ENCODE data around the gene FHIT. TPM values are rescaled to one million over a fixed set of nuclear protein-coding genes. Genes with fewer than 3 reads are reported as not detected.

The FHIT gene
- total RNA-seq, 4 donors from 2014 or later = 1.6 to 12.9 (median 7.8) TPM

DNA sequence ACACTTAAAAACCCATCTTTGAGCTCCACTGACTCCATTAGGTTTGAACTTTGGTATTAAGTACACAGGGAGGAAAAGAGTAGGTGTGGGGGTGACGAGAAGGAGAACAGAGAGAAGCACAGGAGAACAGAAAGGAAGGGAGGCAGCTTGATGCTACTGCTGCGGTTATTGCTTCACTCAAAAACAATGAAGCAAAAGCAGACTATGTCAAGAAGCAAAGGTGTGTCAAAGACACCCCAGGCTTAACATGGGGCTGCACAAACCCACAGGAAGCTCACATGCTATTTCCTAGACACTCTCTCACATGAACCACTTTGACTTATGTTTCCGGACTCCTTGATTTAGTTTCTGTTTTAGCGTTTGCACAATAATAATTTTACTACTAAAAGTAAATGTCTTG, 1240.5 kb downstream of the FHIT start:
- Histone ChIP-seq H3K4me1 (peaks cover 0 to 6% (median 0%) of the 10 kb centered on the region in 4 donors), H3K27ac (no peak overlapping the region), H3K9me3 (no peaks in the 10 kb centered on the region), H3K36me3 (no peaks in the 10 kb centered on the region), H3K27me3 (no peaks in the 10 kb centered on the region), H3K4me3 (peak overlapping the region in 1 of 4 donors; percentile 11)
- TF ChIP-seq POLR2A (IDR thresholded peaks at IDR 0.05) (no peak), EP300 (IDR thresholded peaks at IDR 0.05) (no peak)
- TF ChIP-seq, protein P1, sequence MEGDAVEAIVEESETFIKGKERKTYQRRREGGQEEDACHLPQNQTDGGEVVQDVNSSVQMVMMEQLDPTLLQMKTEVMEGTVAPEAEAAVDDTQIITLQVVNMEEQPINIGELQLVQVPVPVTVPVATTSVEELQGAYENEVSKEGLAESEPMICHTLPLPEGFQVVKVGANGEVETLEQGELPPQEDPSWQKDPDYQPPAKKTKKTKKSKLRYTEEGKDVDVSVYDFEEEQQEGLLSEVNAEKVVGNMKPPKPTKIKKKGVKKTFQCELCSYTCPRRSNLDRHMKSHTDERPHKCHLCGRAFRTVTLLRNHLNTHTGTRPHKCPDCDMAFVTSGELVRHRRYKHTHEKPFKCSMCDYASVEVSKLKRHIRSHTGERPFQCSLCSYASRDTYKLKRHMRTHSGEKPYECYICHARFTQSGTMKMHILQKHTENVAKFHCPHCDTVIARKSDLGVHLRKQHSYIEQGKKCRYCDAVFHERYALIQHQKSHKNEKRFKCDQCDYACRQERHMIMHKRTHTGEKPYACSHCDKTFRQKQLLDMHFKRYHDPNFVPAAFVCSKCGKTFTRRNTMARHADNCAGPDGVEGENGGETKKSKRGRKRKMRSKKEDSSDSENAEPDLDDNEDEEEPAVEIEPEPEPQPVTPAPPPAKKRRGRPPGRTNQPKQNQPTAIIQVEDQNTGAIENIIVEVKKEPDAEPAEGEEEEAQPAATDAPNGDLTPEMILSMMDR (IDR thresholded peaks at IDR 0.05) = no peak
- DNase-seq (ENCODE audit: low spot score in 2 of 2) = no peak
- WGBS, 2 donors = 46 to 52% methylated on average over 4 of the region's 4 CpGs

DNA sequence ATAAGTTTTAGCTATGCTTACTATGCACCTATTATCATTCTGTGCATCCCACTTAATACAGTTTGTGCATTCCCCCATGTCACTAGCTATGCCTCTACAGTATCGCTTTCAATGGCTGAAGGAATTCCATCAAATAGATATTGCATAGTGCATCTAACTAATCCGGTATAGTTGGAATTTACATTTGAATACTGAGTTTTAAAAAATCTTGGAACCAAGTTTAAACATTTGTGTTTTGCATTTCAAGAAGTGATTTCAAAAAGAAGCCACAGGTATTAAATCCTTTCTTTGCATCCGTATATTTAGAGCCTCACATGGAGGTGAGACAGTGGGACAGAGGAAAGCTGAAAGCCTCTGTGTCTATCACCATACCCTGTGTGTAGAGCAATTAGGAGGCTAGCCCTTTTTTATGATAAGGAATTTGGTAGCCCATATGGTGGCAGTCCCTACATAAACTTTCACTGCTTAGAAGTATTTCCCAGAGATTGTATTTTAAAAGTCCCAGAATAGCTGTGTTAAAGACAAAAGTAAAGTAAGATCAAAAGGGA, 1241.2 kb downstream of the FHIT start:
- no peaks in the 10 kb centered on the region for H3K27me3 ChIP-seq
- peaks cover 0 to 6% (median 0%) of the 10 kb centered on the region in 4 donors for H3K4me1 ChIP-seq
- no peak overlapping the region for H3K4me3 ChIP-seq
- TF ChIP-seq, protein P1 (IDR thresholded peaks at IDR 0.05) = no peak
- TF ChIP-seq POLR2A (IDR thresholded peaks at IDR 0.05) = no peak
- H3K36me3 ChIP-seq = no peaks in the 10 kb centered on the region
- H3K27ac ChIP-seq = no peak overlapping the region
- WGBS, 2 donors = 86 to 91% methylated on average over 3 of the region's 3 CpGs
- H3K9me3 ChIP-seq = no peaks in the 10 kb centered on the region
- DNase-seq (ENCODE audit: low spot score in 2 of 2) = no peak

DNA sequence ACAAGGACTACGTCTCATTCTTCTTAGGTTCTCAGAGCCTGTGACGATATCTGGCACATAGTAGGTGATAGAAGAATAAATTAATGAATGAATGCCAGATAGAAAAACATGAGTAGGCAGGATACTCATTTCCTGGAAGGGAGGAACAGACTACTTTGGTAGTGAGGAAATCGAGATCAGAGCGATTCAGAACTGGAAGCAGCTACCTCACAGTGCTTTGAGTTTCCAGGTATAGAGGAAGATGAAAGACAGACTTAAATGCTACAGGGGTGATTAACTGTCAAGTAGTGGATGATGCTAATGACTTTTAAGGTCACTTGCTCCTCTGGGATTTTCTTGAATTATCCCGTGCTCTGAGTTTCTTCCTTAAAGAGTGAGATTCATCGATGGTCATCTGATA, 1249.9 kb downstream of the FHIT start:
- WGBS, 2 donors = 91 to 94% methylated on average over 6 of the region's 6 CpGs
- TF ChIP-seq POLR2A (IDR thresholded peaks at IDR 0.05) = no peak
- Histone ChIP-seq H3K9me3 (no peaks in the 10 kb centered on the region), H3K27me3 (no peaks in the 10 kb centered on the region), H3K4me1 (no peaks in the 10 kb centered on the region), H3K36me3 (no peaks in the 10 kb centered on the region), H3K4me3 (no peak overlapping the region), H3K27ac (no peak overlapping the region)
- DNase-seq (ENCODE audit: low spot score in 2 of 2) = no peak

DNA sequence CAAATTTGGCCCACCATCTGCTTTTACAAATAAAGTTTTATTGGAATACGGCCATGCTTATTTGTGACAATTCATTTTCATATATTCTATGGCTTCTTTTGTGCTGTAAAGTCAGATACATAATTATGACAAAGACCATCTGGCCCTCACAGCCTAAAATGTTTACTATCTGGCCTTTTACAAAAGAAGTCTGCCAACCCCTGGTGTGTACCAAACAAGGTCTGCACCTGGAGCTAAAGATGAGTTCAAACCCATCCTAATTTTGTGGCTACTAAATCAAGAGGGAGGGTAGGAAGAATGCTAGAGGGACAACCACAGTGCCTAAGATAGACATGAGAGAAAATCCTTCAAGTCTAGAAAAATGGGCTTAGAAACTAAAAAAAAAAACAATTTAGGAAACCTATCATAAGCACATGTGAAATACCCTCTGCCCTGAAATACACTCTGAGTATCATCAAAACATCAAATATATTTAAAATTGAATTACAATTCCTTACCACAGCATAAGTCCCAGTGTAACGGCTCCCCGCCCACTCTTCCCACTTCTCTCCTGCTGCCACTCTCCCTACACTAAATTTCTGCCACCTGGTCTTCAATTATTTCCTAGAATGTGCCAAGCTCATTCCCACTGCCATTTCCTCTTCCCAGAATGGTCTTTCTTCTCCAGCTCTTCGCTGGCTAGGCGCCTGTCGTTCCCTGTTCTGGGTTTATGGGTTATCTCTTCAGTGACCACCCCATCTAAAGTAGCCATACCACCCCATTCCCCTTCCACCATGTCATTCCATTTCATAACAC, 1250.7 kb downstream of the FHIT start:
- H3K9me3 ChIP-seq = no peaks in the 10 kb centered on the region
- no peaks in the 10 kb centered on the region for H3K36me3 ChIP-seq
- H3K4me3 ChIP-seq = no peak overlapping the region
- H3K27ac ChIP-seq = no peak overlapping the region
- no peaks in the 10 kb centered on the region for H3K27me3 ChIP-seq
- no peaks in the 10 kb centered on the region for H3K4me1 ChIP-seq
- no peak for TF ChIP-seq POLR2A (IDR thresholded peaks at IDR 0.05)
- TF ChIP-seq EP300 (IDR thresholded peaks at IDR 0.05) = no peak
- TF ChIP-seq, protein P1 (IDR thresholded peaks at IDR 0.05) = no peak
- 95 to 97% methylated on average over 6 of the region's 6 CpGs for WGBS, 2 donors
- no peak for DNase-seq (ENCODE audit: low spot score in 2 of 2)

DNA sequence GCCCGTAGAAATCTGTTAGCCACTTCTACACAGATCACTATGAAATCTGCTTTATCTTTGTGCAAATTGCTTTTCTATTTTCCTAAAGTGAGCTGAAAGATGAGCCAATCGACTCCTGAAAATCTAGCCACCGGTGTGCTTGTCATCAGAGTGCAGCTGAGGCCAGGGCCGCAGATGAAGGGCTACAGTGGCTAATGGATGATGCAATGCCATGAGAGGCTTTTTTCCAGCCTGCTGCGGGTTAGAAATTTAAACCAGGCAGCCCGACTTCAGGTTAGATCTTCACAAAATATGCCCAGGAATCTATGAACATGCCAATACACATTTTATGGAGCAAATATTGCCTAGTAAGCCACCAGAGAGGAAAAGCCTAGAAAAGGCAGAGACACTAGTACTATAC, 1253.2 kb downstream of the FHIT start:
- Histone ChIP-seq H3K27me3 (no peaks in the 10 kb centered on the region), H3K36me3 (no peaks in the 10 kb centered on the region), H3K4me1 (no peaks in the 10 kb centered on the region), H3K27ac (no peak overlapping the region), H3K4me3 (no peak overlapping the region), H3K9me3 (no peaks in the 10 kb centered on the region)
- no peak for DNase-seq (ENCODE audit: low spot score in 2 of 2)
- TF ChIP-seq EP300 (IDR thresholded peaks at IDR 0.05) = no peak
- TF ChIP-seq, protein P1 (IDR thresholded peaks at IDR 0.05) = no peak
- no peak for TF ChIP-seq POLR2A (IDR thresholded peaks at IDR 0.05)
- WGBS, 2 donors = 77 to 78% methylated on average over 6 of the region's 6 CpGs
